Embryonic facial prominence (tissue), 1 donor: ENCODE data around the gene STK10.

ENCODE experiments used
- DNase-seq: peaks from one replicate; pipeline ENCODE4 v3.0.0-alpha.2; 2016; ENCODE audit errors: extremely low spot score

The STK10 gene

GRCh38 chr5:172142709-172143215 is 45.3 kb downstream of the STK10 start:
- DNase-seq: no peak

- no peak for DNase-seq
Measured at GRCh38 chr5:172141949-172142319, 46.1 kb downstream of the STK10 start.

GRCh38 chr5:172140866-172141265 is 47.2 kb downstream of the STK10 start:
- DNase-seq: no peak

GRCh38 chr5:172140120-172140519 is 47.9 kb downstream of the STK10 start:
- no peak for DNase-seq

- no peak for DNase-seq
Measured at GRCh38 chr5:172137046-172137445, 51.0 kb downstream of the STK10 start.

- no peak for DNase-seq
Measured at GRCh38 chr5:172133359-172134029, 54.5 kb downstream of the STK10 start.

GRCh38 chr5:172131690-172132089 is 56.3 kb downstream of the STK10 start:
- DNase-seq: no peak

GRCh38 chr5:172129256-172129910 is 58.6 kb downstream of the STK10 start:
- no peak for DNase-seq

GRCh38 chr5:172127581-172127980 is 60.4 kb downstream of the STK10 start:
- DNase-seq: no peak

- DNase-seq: no peak
Measured at GRCh38 chr5:172123269-172123692, 64.7 kb downstream of the STK10 start.

GRCh38 chr5:172119921-172120688 is 67.9 kb downstream of the STK10 start:
- DNase-seq: no peak

GRCh38 chr5:172118891-172119290 is 69.1 kb downstream of the STK10 start:
- DNase-seq: no peak

- DNase-seq: no peak
Measured at GRCh38 chr5:172117977-172118701, 69.9 kb downstream of the STK10 start.

- DNase-seq: no peak
Measured at GRCh38 chr5:172115541-172115982, 72.5 kb downstream of the STK10 start.

- DNase-seq: no peak
Measured at GRCh38 chr5:172114875-172115422, 73.1 kb downstream of the STK10 start.

GRCh38 chr5:172113036-172113435 is 75.0 kb downstream of the STK10 start:
- DNase-seq: no peak

GRCh38 chr5:172111852-172112225 is 76.2 kb downstream of the STK10 start:
- peak; percentile 49 for DNase-seq

- DNase-seq: no peak
Measured at GRCh38 chr5:172110921-172111851, 76.8 kb downstream of the STK10 start.

- no peak for DNase-seq
Measured at GRCh38 chr5:172110260-172110815, 77.7 kb downstream of the STK10 start.

GRCh38 chr5:172109749-172110148 is 78.3 kb downstream of the STK10 start:
- DNase-seq: no peak
